ENCODE results near the gene ATP6V0C. TPM values are rescaled to one million over a fixed set of nuclear protein-coding genes. Genes with fewer than 3 reads are reported as not detected.
"Not testable (repeated sequence)": the region's sequence is repeated elsewhere in the genome, so short reads cannot be mapped to it uniquely, and the experiment has no call there.

ATP6V0C gene
- total RNA-seq, 1 donor from 2014 or later = 311 TPM

DNA sequence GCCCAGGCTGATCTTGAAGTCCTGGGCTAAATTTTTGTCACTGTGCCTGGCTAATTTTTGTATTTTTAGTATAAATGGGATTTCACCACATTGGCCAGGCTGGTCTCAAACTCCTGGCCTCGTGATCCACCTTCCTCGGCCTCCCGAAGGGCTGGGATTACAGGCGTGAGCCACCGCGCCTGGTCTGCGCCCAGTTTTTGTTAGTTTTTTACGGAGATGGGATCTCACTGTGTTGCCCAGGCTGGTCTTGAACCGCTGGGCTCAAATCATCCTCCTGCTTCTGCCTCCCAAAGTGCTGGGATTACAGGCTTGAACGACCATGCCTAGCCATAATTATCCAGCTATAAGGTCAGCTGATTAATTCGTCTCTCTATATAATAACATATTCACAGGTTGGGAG lies 20.2 kb downstream of the ATP6V0C start:
- Mint-ChIP-seq H3K9me3 (ENCODE audit: unreplicated experiment) (no peaks in the 10 kb centered on the region), H3K27ac (ENCODE audit: unreplicated experiment) (peak overlapping the region; percentile 62), H3K4me3 (ENCODE audit: unreplicated experiment) (peak overlapping the region; percentile 57), H3K27me3 (ENCODE audit: low read depth, unreplicated experiment) (no peaks in the 10 kb centered on the region), H3K36me3 (ENCODE audit: low read depth, unreplicated experiment) (peaks cover 2% of the 10 kb centered on the region), H3K4me1 (ENCODE audit: low read depth, unreplicated experiment) (peaks cover 17% of the 10 kb centered on the region)
- Histone ChIP-seq H3K36me3 (ENCODE audit: insufficient read depth, low read length) (no peaks in the 10 kb centered on the region), H3K27ac (ENCODE audit: low read depth, low read length) (no peak overlapping the region), H3K9me3 (ENCODE audit: insufficient read depth, low read depth, low read length) (no peaks in the 10 kb centered on the region), H3K27me3 (ENCODE audit: insufficient read depth, low read length) (no peaks in the 10 kb centered on the region), H3K4me1 (ENCODE audit: insufficient read depth, low read length) (peaks cover 20% of the 10 kb centered on the region), H3K4me3 (ENCODE audit: insufficient read depth, low read depth, low read length) (no peak overlapping the region), H2AFZ (ENCODE audit: low read depth, low read length) (no peak overlapping the region), H4K20me1 (ENCODE audit: insufficient read depth, low read length) (peaks cover 5% of the 10 kb centered on the region), H3K4me2 (ENCODE audit: low read length) (no peak overlapping the region), H3K79me2 (ENCODE audit: insufficient read depth, low read length) (peaks cover 5% of the 10 kb centered on the region), H3K9ac (ENCODE audit: low read length) (no peak overlapping the region)
- TF ChIP-seq, protein P1, sequence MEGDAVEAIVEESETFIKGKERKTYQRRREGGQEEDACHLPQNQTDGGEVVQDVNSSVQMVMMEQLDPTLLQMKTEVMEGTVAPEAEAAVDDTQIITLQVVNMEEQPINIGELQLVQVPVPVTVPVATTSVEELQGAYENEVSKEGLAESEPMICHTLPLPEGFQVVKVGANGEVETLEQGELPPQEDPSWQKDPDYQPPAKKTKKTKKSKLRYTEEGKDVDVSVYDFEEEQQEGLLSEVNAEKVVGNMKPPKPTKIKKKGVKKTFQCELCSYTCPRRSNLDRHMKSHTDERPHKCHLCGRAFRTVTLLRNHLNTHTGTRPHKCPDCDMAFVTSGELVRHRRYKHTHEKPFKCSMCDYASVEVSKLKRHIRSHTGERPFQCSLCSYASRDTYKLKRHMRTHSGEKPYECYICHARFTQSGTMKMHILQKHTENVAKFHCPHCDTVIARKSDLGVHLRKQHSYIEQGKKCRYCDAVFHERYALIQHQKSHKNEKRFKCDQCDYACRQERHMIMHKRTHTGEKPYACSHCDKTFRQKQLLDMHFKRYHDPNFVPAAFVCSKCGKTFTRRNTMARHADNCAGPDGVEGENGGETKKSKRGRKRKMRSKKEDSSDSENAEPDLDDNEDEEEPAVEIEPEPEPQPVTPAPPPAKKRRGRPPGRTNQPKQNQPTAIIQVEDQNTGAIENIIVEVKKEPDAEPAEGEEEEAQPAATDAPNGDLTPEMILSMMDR (IDR thresholded peaks at IDR 0.05; ENCODE audit: insufficient read depth, low read depth, low read length) = no peak
- TF ChIP-seq EZH2 (IDR thresholded peaks at IDR 0.05; ENCODE audit: insufficient read depth, low read length) = no peak
- no peak for DNase-seq (ENCODE audit: low read depth)
- FAIRE-seq = no peak

GRCh38 chr16:2534335-2534734 lies 20.6 kb downstream of the ATP6V0C start:
- H3K9me3 ChIP-seq (ENCODE audit: insufficient read depth, low read depth, low read length); H3K36me3 Mint-ChIP-seq (ENCODE audit: low read depth, unreplicated experiment); H3K27ac Mint-ChIP-seq (ENCODE audit: unreplicated experiment); DNase-seq (ENCODE audit: low read depth); H3K9me3 Mint-ChIP-seq (ENCODE audit: unreplicated experiment); H3K27me3 Mint-ChIP-seq (ENCODE audit: low read depth, unreplicated experiment); H3K27me3 ChIP-seq (ENCODE audit: insufficient read depth, low read length); H4K20me1 ChIP-seq (ENCODE audit: insufficient read depth, low read length); H3K4me3 Mint-ChIP-seq (ENCODE audit: unreplicated experiment); H3K4me3 ChIP-seq (ENCODE audit: insufficient read depth, low read depth, low read length); H3K9ac ChIP-seq (ENCODE audit: low read length); H3K4me2 ChIP-seq (ENCODE audit: low read length); FAIRE-seq; H3K36me3 ChIP-seq (ENCODE audit: insufficient read depth, low read length); H3K27ac ChIP-seq (ENCODE audit: low read depth, low read length); H2AFZ ChIP-seq (ENCODE audit: low read depth, low read length); H3K79me2 ChIP-seq (ENCODE audit: insufficient read depth, low read length): not testable (repeated sequence)
- peaks cover 20% of the 10 kb centered on the region for H3K4me1 ChIP-seq (ENCODE audit: insufficient read depth, low read length)
- peaks cover 18% of the 10 kb centered on the region for H3K4me1 Mint-ChIP-seq (ENCODE audit: low read depth, unreplicated experiment)

DNA sequence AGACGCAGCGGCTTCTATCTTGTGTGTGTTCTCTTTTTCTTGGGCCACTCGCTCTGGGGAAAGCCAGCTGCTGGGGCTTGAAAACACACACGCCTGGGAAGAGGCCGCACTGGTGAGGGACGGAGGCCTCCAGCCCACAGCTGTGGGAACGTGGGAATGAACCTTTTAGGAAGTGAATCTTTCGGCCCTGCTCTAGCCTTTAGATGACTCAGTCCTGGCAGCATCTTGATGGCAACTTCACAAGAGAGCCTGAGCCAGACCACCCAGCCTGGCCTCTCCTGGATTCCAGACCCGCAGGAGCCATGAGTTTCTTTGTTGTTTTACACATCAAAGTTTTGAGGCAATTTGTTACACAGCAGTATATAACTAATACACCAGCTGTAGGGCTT lies 21.9 kb downstream of the ATP6V0C start:
- peak overlapping the region; percentile 12 for H3K27ac ChIP-seq (ENCODE audit: low read depth, low read length)
- peak; percentile 64 for DNase-seq (ENCODE audit: low read depth)
- no peak overlapping the region for H3K9ac ChIP-seq (ENCODE audit: low read length)

More for the DNA sequence above, 21.9 kb downstream of the ATP6V0C start:
- Histone ChIP-seq H3K36me3 (ENCODE audit: insufficient read depth, low read length) (no peaks in the 10 kb centered on the region), H2AFZ (ENCODE audit: low read depth, low read length) (no peak overlapping the region), H3K9me3 (ENCODE audit: insufficient read depth, low read depth, low read length) (no peaks in the 10 kb centered on the region), H3K4me1 (ENCODE audit: insufficient read depth, low read length) (peaks cover 20% of the 10 kb centered on the region), H3K27me3 (ENCODE audit: insufficient read depth, low read length) (no peaks in the 10 kb centered on the region), H3K4me3 (ENCODE audit: insufficient read depth, low read depth, low read length) (no peak overlapping the region), H4K20me1 (ENCODE audit: insufficient read depth, low read length) (peaks cover 22% of the 10 kb centered on the region), H3K79me2 (ENCODE audit: insufficient read depth, low read length) (peaks cover 22% of the 10 kb centered on the region), H3K4me2 (ENCODE audit: low read length) (peak overlapping the region; percentile 13)
- Mint-ChIP-seq H3K4me1 (ENCODE audit: low read depth, unreplicated experiment) (peaks cover 22% of the 10 kb centered on the region), H3K9me3 (ENCODE audit: unreplicated experiment) (no peaks in the 10 kb centered on the region), H3K27me3 (ENCODE audit: low read depth, unreplicated experiment) (no peaks in the 10 kb centered on the region), H3K36me3 (ENCODE audit: low read depth, unreplicated experiment) (peaks cover 2% of the 10 kb centered on the region), H3K27ac (ENCODE audit: unreplicated experiment) (peak overlapping the region; percentile 87), H3K4me3 (ENCODE audit: unreplicated experiment) (peak overlapping the region; percentile 76)
- TF ChIP-seq, protein P1 (IDR thresholded peaks at IDR 0.05; ENCODE audit: insufficient read depth, low read depth, low read length) = no peak
- no peak for TF ChIP-seq EZH2 (IDR thresholded peaks at IDR 0.05; ENCODE audit: insufficient read depth, low read length)
- FAIRE-seq = no peak
